Stimulated activated CD4-positive, alpha-beta T cell treated with anti-CD3 and anti-CD28 coated beads, Interleukin-4, amount 100 ng/mL, for 48 hours (primary cell): ENCODE data around the gene AMIGO1.
"Not testable (repeated sequence)": the region's sequence is repeated elsewhere in the genome, so short reads cannot be mapped to it uniquely, and the experiment has no call there.

ENCODE experiments used
- DNase-seq, 2 donors: peaks; one replicate each; pipeline ENCODE4 v3.0.0-alpha.2; 2020; ENCODE audit warnings: low read depth in 2 of 2

AMIGO1 gene

GRCh38 chr1:109483672-109484518, 25.6 kb downstream of the AMIGO1 start, which contains the start of gene ATXN7L2:
TSS of gene ATXN7L2 (plus strand) at chr1:109483905. CDS start at chr1:109483954, 49 bp downstream.
- peak; percentile 82 to 86 for DNase-seq

GRCh38 chr1:109482791-109483671, 26.5 kb downstream of the AMIGO1 start:
- DNase-seq: no peak

GRCh38 chr1:109482242-109482641, 27.3 kb downstream of the AMIGO1 start:
- no peak for DNase-seq

- DNase-seq: no peak
Observed at GRCh38 chr1:109481646-109482045, 27.9 kb downstream of the AMIGO1 start.

GRCh38 chr1:109479901-109480300, 29.6 kb downstream of the AMIGO1 start:
- no peak for DNase-seq

GRCh38 chr1:109479311-109479710, 30.2 kb downstream of the AMIGO1 start:
- DNase-seq: no peak

- no peak for DNase-seq
Observed at GRCh38 chr1:109478806-109479205, 30.7 kb downstream of the AMIGO1 start.

GRCh38 chr1:109477821-109478220, 31.7 kb downstream of the AMIGO1 start:
- no peak for DNase-seq

GRCh38 chr1:109476825-109477224, 32.7 kb downstream of the AMIGO1 start:
- DNase-seq: no peak

- no peak for DNase-seq
Observed at GRCh38 chr1:109475261-109475660, 34.3 kb downstream of the AMIGO1 start.

GRCh38 chr1:109474697-109475096, 34.8 kb downstream of the AMIGO1 start:
- no peak for DNase-seq

- DNase-seq: not testable (repeated sequence)
Observed at GRCh38 chr1:109473284-109474057, 36.1 kb downstream of the AMIGO1 start.

GRCh38 chr1:109472779-109473178, 36.7 kb downstream of the AMIGO1 start:
- no peak for DNase-seq

GRCh38 chr1:109470245-109470644, 39.3 kb downstream of the AMIGO1 start:
- no peak for DNase-seq

- no peak for DNase-seq
Observed at GRCh38 chr1:109468903-109469302, 40.6 kb downstream of the AMIGO1 start.

GRCh38 chr1:109468061-109468460, 41.5 kb downstream of the AMIGO1 start:
- no peak for DNase-seq

GRCh38 chr1:109467301-109467777, 42.2 kb downstream of the AMIGO1 start:
- DNase-seq: no peak

GRCh38 chr1:109466452-109467300, 42.9 kb downstream of the AMIGO1 start, which contains the start of gene SYPL2:
TSS of gene SYPL2 (plus strand) at chr1:109466546. CDS start at chr1:109466844, 298 bp downstream.
- no peak for DNase-seq

- DNase-seq: no peak
Observed at GRCh38 chr1:109466125-109466451, 43.4 kb downstream of the AMIGO1 start.

GRCh38 chr1:109457819-109458218, 51.7 kb downstream of the AMIGO1 start:
- DNase-seq: no peak
